ENCODE data around the gene IFNA21. TPM values are rescaled to one million over a fixed set of nuclear protein-coding genes. Genes with fewer than 3 reads are reported as not detected.
"Not testable (repeated sequence)": the region's sequence is repeated elsewhere in the genome, so short reads cannot be mapped to it uniquely, and the experiment has no call there.

The IFNA21 gene
- total RNA-seq, 1 donor from 2014 or later, result not detected

- no peak for DNase-seq (ENCODE audit: low read depth, low spot score)
These were observed 25.0 kb downstream of the IFNA21 start, which contains the start of gene IFNW1 for GRCh38 chr9:21141427-21141882. Gene IFNW1, minus strand, starts transcription at chr9:21141832. Its CDS starts 262 bp downstream, at chr9:21141570.

GRCh38 chr9:21137020-21137419, 29.4 kb downstream of the IFNA21 start:
- DNase-seq (ENCODE audit: low read depth, low spot score), result no peak

- DNase-seq (ENCODE audit: low read depth, low spot score), result no peak
These were observed 30.7 kb downstream of the IFNA21 start for GRCh38 chr9:21135736-21136135.

GRCh38 chr9:21128186-21128585, 38.3 kb downstream of the IFNA21 start:
- not testable (repeated sequence) for DNase-seq (ENCODE audit: low read depth, low spot score)

GRCh38 chr9:21121595-21122251, 44.7 kb downstream of the IFNA21 start:
- DNase-seq (ENCODE audit: low read depth, low spot score), result no peak

GRCh38 chr9:21121079-21121478, 45.4 kb downstream of the IFNA21 start:
- DNase-seq (ENCODE audit: low read depth, low spot score), result no peak

GRCh38 chr9:21119093-21119770, 47.2 kb downstream of the IFNA21 start:
- no peak for DNase-seq (ENCODE audit: low read depth, low spot score)

Other genes with a start within 250 kb of the IFNA21 start
- gene HACD4, start 135.0 kb downstream of the IFNA21 start, total RNA-seq, result 0.99 and 1.6 TPM in 2 replicates
- not detected in 2 replicates for gene IFNB1, start 88.7 kb downstream of the IFNA21 start, total RNA-seq
- gene IFNW1, start 24.8 kb downstream of the IFNA21 start, total RNA-seq, result not detected in 2 replicates
- gene IFNA4, start 20.9 kb upstream of the IFNA21 start, total RNA-seq, result not detected in 2 replicates
- not detected in 2 replicates for gene IFNA7, start 35.5 kb upstream of the IFNA21 start, total RNA-seq
- not detected in 2 replicates for gene IFNA10, start 40.5 kb upstream of the IFNA21 start, total RNA-seq
- not detected in 2 replicates for gene IFNA16, start 50.7 kb upstream of the IFNA21 start, total RNA-seq
- not detected in 2 replicates for gene IFNA17, start 61.6 kb upstream of the IFNA21 start, total RNA-seq
- gene IFNA14, start 73.3 kb upstream of the IFNA21 start, total RNA-seq, result not detected in 2 replicates
- not detected in 2 replicates for gene IFNA5, start 138.7 kb upstream of the IFNA21 start, total RNA-seq
- 33.4 and 35.1 TPM in 2 replicates for gene KLHL9, start 168.7 kb upstream of the IFNA21 start, total RNA-seq
- not detected in 2 replicates for gene IFNA6, start 184.2 kb upstream of the IFNA21 start, total RNA-seq
- not detected in 2 replicates for gene IFNA13, start 201.4 kb upstream of the IFNA21 start, total RNA-seq
- not detected in 2 replicates for gene IFNA2, start 218.7 kb upstream of the IFNA21 start, total RNA-seq
- gene IFNA8, start 242.5 kb upstream of the IFNA21 start, total RNA-seq, result not detected in 2 replicates

Measured in pulmonary artery endothelial cell (primary cell).